T-helper 2 cell treated with Interferon-gamma antibody and Interleukin-4, amounts not matched to agents 5 μg/mL and 100 μg/mL, for 36 hours (primary cell): ENCODE results near the gene RNU5D-1.

Experiments
- DNase-seq: peaks from one replicate; pipeline ENCODE4 v3.0.0; 2021; ENCODE audit warnings: low spot score
- H3K27ac Mint-ChIP-seq: one replicate; pipeline ENCODE4 v1.8.0; 2021; ENCODE audit warnings: mild to moderate bottlenecking, mixed read lengths
- H3K27me3 Mint-ChIP-seq: one replicate; pipeline ENCODE4 v1.8.0; 2021; ENCODE audit warnings: low read depth, mixed read lengths
- H3K36me3 Mint-ChIP-seq: one replicate; pipeline ENCODE4 v1.8.0; 2021; ENCODE audit warnings: low read depth, mixed read lengths
- H3K4me1 Mint-ChIP-seq: one replicate; pipeline ENCODE4 v1.8.0; 2021; ENCODE audit warnings: low read depth, mixed read lengths
- H3K4me3 Mint-ChIP-seq: one replicate; pipeline ENCODE4 v1.8.0; 2022; ENCODE audit warnings: mild to moderate bottlenecking, moderate library complexity, mixed read lengths
- H3K9me3 Mint-ChIP-seq: one replicate; pipeline ENCODE4 v1.8.0; 2021; ENCODE audit warnings: mixed read lengths

RNU5D-1 gene

GRCh38 chr1:44682883-44683265 is 48.1 kb downstream of the RNU5D-1 start:
- peaks cover 3% of the 10 kb centered on the region for H3K4me1 Mint-ChIP-seq
- H3K4me3 Mint-ChIP-seq = no peak overlapping the region
- no peak overlapping the region for H3K27ac Mint-ChIP-seq
- H3K27me3 Mint-ChIP-seq = no peaks in the 10 kb centered on the region
- no peak for DNase-seq
- no peaks in the 10 kb centered on the region for H3K36me3 Mint-ChIP-seq
- no peaks in the 10 kb centered on the region for H3K9me3 Mint-ChIP-seq

DNA sequence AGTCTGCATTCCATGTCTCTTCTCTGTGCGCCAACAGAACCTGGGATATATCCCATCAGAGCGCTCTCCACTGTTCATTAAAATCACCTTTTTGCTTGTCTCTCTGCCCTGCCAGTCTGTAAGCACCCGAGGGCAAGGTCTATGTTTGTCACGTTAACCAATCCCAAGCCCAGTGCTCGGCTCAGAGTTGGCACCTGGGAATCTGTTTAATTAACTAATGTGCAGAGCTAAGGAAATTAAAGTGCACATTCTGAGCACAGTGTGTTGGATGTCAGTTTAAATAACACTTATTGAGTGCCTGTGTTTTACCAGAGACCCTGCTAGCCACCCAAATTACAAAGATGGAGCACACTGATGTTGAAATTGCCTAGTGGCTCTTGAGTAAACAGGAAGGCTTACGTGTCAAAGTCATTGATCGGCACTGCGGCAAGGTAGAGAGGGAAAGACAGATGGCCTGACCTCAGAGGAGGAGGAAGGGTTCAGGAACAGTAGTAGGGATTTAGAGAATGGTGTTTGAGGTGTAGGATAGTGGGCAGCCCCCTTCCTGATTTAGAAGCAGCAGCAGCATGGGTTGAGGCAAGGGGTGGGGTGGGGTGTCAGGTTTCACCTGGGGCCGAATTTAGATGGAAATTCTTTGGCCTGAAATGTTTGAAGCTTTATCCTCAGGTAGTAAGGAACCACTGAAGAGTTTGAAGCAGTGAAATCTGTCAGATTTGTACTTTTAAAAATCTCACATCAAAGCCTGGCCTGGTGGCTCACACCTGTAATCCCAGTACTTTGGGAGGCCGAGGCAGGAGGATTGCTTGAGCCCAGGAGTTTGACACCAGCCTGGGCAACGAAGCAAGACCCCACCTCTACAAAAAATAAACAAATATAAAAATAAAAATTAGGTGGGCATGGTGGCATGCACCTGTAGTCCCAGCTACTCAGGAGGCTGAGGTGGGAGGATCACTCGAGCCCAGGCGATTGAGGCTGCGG is 48.8 kb downstream of the RNU5D-1 start:
- Mint-ChIP-seq H3K9me3 (no peaks in the 10 kb centered on the region), H3K4me3 (no peak overlapping the region), H3K27ac (no peak overlapping the region), H3K27me3 (no peaks in the 10 kb centered on the region), H3K4me1 (peaks cover 3% of the 10 kb centered on the region), H3K36me3 (no peaks in the 10 kb centered on the region)
- DNase-seq = no peak
